HG03045 (cell line): Measurements from ENCODE around the gene IL22RA2.

ENCODE experiments used
- ATAC-seq: cut with Tn5 transposase; IDR thresholded peaks from one replicate; pipeline ENCODE4 v1.9.1; 2021; ENCODE audit warnings: mild to moderate bottlenecking, moderate library complexity; ENCODE audit not compliant: unreplicated experiment

IL22RA2 gene

DNA sequence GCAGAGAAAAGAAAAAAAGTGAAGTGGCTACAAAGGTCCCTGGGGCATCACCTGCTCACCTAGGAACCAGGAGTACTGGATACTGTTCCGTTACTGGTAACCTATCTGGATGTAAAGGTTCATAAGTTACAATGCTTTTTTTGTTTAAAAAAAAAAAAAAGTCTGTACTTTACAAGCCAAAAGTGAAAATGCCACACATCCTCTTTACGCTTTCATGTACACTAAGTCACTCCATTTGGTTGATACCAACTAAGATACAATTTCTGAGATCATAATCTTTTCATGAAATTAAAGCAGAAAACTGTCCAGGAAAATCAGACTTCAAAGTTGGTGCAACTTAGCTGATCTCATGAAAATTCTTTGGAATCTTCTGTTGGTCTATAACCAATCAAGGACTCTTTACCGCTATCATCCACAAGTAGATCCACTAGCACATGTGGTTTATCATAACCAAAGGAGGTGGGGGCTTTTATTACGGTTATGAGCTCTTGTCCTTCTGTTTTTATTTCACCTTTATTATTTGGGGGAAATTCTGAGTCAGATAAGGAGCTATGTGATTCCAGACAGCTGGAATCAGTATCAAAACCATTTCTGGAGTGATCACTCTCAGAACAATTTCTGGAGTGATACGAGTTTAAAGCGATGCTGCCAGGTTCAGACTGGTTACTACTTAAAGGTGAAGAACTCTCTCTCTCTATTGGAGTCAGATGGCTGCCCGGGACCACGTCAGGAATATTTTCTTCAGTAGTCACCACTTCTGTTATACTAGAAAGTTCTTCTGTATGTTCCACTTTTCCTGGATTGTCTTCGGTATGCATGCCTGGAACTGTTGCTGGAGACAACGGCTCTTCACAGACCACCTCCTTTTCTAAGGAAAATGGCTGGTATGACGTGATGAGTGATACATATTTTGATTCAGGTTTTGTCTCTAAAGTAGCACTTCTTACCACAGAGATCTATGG is 24.5 kb upstream of the IL22RA2 start:
- ATAC-seq = no peak

DNA sequence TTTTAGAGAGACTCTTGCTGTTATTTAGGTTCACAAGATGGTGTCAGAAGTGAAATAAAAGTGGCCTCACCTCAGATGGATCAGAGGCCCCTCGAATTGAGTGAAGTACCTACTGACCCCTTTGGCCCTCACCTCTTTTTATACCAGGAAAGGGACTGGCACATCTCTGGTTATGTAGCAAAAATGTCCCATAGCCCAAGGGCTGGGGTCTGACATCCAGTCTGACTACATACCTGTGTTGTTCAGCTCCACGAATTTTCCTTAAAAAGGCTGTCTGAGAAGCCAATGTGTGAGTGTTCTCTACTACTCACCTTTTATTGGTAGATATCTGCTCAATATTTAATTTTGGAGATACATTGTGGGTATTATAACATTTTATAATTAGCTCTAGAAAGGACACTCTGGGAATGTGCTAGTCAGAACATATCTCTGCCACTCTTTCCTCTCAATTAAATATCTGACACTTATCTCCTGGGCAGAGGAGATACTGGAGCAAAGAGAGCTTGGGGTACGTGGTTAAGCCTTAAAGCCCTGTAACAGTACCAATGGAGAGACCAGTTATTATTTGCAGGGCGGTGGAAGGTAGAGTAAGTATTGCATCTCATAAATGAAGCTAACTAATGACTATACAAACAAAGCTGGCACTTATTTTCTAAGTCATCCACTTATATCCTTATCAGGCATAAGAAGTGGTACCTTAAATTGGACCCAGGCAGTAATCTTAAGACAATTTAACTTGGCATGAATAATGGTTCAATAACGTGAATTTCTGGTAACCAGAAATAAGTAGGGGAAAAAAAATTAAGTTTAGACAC is 20.0 kb upstream of the IL22RA2 start:
- ATAC-seq = no peak

DNA sequence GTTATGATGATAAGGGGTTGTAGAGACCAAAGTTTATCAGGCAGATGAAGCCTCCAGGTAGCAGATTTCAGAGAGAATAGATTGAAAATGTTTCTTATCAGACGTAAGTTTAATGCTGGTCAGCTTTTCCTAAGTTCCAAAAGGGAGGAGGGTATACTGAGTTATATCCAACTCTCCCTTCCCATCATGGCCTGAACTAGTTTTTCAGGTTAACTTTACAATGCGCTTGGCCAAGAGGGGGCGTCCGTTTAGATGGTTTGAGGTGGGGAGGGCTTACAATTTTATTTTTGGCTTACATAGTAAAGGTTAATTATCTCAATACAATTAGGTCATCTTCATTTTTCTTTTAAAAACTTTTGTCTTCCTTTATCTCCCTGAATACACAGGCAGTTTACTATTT is 19.4 kb upstream of the IL22RA2 start:
- no peak for ATAC-seq

GRCh38 chr6:137191670-137192069 is 18.2 kb upstream of the IL22RA2 start:
- no peak for ATAC-seq

- no peak for ATAC-seq
Measured at GRCh38 chr6:137191236-137191635, 17.8 kb upstream of the IL22RA2 start.

DNA sequence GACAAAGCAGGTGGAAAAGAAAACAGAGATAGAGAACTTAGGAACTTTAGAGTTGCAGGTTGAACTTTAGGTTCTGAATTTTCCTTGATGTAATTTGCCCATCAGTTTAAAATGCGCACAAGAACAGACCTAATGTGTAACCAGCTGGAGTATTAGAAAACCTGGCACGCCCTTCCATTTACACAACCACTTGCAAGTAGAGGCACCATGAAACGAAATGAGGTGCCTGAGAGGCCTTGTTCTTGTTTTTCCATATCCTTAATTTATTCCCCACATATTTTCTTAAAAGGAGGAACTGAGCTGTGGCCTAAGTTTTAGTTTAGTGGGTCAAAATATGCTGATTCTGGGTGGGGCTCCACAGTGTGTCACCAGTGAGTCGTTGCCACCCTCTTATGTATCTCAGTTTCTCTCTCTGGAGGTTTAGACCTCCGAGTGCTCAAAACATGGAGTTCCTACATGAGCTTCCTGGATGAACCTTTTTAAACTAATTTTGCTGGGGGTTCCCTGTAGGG is 17.2 kb upstream of the IL22RA2 start:
- ATAC-seq = no peak

- no peak for ATAC-seq
Measured at GRCh38 chr6:137188855-137189254, 15.4 kb upstream of the IL22RA2 start.

DNA sequence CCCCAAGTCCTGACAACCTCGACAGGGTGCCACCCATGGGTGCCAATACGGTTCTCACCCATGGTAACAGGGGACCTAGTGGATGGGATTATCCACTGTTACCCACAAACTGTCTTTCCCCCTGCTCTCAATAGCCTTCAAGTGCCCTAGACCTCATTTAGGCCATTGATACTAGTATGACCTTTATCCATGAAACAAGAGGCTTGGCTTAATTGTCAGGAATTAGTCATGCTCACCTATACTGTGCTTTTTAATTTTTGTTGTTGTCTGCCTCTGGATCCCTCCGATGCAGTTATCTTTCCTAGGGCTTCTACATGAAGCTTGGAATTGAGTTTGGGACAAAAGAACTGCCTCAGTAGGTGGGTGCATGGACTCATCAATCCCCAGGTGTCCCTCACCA is 11.8 kb upstream of the IL22RA2 start:
- no peak for ATAC-seq

DNA sequence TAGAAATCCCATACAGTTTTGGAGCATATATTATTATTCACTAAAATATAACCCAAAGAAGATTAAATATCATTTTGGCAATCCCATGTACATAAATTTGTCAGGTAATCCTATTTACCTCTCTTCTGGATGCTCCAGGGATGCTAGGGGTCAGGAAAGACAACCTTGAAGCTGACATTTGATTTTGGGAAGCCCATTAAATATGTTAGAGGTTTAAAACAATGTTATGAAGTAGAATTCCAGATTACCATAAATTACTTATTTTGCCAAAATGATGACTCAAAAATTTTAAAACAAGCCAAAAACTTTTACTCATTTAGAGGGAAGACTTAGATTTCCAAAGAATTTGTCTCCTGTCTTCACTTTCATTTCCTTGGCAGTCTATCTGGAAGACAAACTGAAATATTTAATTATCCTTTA is 9.2 kb upstream of the IL22RA2 start:
- no peak for ATAC-seq

DNA sequence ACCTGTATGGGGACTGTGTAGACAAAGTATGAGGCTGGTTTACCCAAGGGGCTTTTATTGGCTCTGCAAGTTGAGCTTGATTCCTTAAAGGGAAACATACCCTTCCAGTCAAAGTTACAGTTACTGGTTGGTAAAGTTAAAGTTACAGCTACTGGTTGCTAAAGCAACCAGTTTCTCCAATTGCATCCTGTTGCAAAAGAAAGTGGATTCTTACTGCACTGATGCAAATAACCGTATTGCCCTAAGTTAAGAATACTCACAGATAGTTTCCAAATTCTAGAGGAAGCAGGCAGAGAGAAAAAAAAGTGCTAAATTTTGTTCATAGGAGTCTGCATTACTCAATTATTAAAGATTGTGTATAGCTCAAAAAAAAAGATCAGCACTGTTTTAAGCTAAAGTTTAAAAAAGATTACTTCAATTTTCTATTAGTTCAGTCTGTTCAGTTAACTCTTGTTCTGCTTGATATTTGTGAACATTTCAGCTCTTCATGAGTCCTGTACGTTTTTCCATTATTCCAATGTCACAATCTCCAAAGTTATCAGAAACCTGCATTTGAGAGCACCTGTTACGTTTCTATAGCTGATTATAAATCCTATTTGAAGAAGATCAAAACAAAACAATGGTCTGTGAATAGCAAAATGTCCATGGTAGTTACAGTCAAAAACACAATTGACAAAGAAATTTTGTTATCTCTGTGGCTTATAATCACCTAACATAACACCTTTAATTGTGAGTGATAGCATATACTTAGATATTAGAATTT is 8.6 kb upstream of the IL22RA2 start:
- ATAC-seq = no peak

GRCh38 chr6:137177611-137178010 is 4.2 kb upstream of the IL22RA2 start:
- ATAC-seq = no peak

DNA sequence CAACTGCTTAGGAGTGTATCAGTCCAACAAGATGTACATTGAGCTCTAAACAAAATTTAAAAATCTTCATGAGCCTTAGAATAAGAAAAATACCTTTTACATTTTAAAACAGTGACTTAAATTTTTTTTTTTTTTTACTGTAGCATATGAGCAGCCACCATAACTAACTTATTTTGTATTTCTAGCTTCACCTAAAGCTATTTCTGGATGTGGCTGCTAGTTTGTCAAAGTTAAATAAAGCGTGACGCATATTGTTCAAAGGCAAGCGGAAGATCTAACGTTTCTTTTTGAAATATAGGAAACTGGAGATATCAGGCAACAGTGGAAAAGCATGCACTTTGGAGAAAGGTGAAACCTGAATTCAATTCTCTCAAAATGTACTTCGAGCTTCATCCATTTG is 3.3 kb upstream of the IL22RA2 start:
- ATAC-seq = no peak

- ATAC-seq = no peak
Measured at GRCh38 chr6:137175868-137176245, 2.4 kb upstream of the IL22RA2 start.

DNA sequence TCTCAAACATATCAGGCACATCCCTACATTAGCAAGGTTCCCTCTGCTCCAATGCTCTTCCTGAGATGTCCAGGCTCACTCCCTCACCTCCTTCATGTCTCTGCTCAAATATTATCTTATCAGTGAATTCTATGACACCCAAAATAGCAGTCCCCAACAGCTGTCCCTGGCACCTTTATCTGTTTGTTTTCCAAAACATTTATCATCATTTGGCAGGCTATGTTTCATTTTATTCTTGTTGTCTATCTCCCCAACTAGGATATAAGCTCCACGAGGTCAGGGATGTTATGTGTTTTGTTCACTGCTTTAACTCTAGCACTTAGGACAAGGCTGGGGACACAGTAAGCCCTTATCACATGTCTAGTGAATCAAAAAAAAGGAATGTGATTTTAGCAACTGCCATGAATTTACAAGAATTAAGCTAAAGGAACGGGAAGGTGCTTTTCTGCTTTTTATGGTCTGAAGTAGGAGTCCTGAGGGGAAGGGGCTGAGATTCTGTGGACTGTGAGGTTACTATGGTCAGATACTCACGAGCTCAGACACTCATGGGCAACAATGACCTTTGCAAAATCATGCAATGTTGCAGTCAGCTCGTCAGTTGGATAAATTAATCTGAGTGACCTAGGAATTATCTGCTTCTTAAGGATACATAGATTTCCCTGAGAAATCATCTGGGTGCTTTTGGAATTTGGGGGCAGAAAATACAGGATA is 1.9 kb upstream of the IL22RA2 start:
- ATAC-seq = no peak

DNA sequence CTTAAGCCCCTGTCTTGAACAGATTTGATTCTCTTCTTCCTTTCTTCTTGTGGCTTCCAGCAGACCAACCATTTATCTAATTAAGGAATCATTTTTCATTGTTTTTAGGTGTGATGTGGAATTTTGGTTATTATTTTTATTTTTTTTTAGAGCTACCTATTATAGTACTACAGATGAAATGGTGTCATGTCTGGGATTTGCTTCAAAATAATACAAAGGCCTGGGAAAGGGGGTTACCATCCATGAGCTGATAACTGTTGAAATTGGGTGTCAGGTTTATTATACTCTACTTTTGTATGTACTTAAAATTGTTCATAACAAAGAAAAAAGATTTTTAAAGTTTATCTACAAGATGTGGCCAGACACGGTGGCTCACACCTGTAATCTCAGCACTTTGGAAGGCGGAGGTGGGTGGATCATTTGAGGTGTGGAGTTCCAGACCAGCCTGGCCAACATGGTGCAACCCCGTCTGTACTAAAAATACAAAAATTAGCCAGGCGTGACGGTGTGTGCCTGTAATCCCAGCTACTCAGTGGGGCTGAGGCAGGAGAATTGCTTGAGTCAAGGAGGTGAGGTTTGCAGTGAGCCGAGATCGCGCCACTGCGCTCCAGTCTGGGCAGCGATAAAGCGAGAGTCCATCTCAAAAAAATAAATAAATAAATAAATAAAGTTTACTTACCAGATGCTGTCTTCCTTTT is 561 bp downstream of the IL22RA2 start:
- ATAC-seq = no peak

- ATAC-seq = no peak
Measured at GRCh38 chr6:137171824-137172733, 1.4 kb downstream of the IL22RA2 start.

DNA sequence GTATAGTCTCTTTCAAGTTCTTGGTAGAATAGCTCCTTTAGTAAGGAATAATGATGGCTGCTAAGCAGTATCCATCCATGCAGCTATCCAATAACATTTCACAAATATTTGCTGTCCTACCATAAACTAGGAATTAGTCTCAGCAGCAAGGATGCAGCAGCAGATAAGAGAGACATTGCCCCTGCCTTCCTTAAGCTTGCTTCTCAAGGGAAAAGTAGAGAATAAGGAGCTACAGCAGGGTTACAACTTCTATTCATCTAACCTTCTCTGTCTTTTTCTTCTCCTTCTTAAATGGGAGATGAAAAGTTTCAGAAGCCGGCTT is 2.4 kb downstream of the IL22RA2 start:
- no peak for ATAC-seq

DNA sequence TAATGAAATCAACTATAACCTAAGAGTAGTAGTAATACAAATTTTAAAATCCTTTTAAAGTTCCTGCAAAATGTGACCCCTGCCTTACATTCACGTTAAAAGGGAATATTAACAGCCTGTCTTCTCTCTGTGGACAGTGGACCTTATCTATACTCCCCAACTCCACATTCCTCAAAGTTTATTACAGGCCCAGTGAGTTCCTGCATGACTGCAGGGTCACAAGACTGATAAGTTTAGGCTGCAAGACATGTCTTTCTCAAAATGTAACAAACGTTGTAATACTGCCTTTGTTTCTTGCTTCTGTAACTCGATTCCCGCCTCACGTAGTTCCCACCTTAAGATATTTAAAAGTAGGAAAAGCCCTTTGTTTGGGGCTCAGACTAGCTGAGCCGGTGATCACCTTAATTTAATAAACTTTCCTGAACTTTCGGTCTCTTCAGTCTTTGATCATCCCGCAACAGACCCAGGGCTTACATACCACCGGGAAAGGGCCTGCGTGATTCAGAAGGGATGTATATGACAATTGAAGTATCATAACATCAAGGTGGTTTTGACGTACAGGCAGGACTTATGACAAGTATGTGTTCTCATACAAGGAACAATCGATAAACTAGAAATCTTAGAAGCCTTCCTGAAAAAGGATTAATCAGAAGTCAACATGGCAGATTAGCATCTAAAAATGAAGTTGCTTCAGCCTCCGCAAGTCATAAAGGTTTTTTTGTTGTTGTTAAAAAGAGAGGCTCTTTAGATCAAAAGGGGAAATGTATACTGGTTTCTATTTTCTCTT is 3.0 kb downstream of the IL22RA2 start:
- ATAC-seq = no peak
